Activated CD4-positive, alpha-beta memory T cell treated with anti-CD3 and anti-CD28 coated beads, Interleukin-2, amount 10 ng/mL, durations not matched to agents 7 days and 5 days (primary cell): ENCODE data around the gene CCSAP. TPM values are rescaled to one million over a fixed set of nuclear protein-coding genes. Genes with fewer than 3 reads are reported as not detected.

Source experiments
- CTCF ChIA-PET: fragments of 350-600 bp; sonication (Branson Sonifier 250); formaldehyde crosslinking; loops from one replicate; lab custom pipeline; 2021; ENCODE audit warnings: antibody characterized with exemption, inconsistent platforms; lab: Charles Lee
- POLR2A ChIA-PET: fragments of 350-600 bp; sonication (Branson Sonifier 250); formaldehyde crosslinking; loops from one replicate; lab custom pipeline; 2021; ENCODE audit warnings: antibody characterized with exemption; lab: Charles Lee
- DNase-seq: peaks from one replicate; pipeline ENCODE4 v3.0.0-alpha.2; 2020
- H3K27ac Mint-ChIP-seq: one replicate; pipeline ENCODE4 v1.8.0; 2021; ENCODE audit warnings: mild to moderate bottlenecking, mixed read lengths
- H3K27me3 Mint-ChIP-seq: one replicate; pipeline ENCODE4 v1.8.0; 2021; ENCODE audit warnings: mixed read lengths
- H3K36me3 Mint-ChIP-seq: one replicate; pipeline ENCODE4 v1.8.0; 2021; ENCODE audit warnings: low read depth, mixed read lengths
- H3K4me1 Mint-ChIP-seq: one replicate; pipeline ENCODE4 v1.8.0; 2021; ENCODE audit warnings: mixed read lengths
- H3K4me3 Mint-ChIP-seq: one replicate; pipeline ENCODE4 v1.8.0; 2021; ENCODE audit warnings: mild to moderate bottlenecking, mixed read lengths
- H3K9me3 Mint-ChIP-seq: one replicate; pipeline ENCODE4 v1.8.0; 2021; ENCODE audit warnings: mixed read lengths
- total RNA-seq, 2 experiments: library from RNA; stranded (reverse); gene quantifications; one replicate each; pipeline ENCODE4 v1.2.3, GENCODE V29; 2021

Gene CCSAP
- total RNA-seq, 2 experiments from 2014 or later = 13.1 to 13.4 TPM

DNA sequence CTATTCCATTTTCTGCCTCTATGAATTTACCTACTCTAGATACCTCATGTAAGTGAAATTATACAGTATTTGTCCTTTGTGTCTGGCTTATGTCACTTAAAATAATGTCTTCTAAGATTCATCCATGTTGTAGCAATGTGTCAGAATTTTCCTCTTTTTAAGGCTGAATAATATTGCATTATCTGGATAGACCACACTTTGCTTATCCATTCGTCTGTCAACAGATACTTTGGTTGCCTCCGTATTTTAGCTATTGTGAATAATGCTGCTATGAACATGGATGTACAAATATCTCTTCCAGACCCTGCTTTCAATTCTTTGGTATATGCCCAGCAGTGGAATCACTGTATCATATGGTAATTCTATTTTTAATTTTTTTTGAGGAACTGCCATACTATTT lies 10.1 kb upstream of the CCSAP start:
- peaks cover 3% of the 10 kb centered on the region for H3K9me3 Mint-ChIP-seq
- H3K27me3 Mint-ChIP-seq = peaks cover 62% of the 10 kb centered on the region
- H3K4me3 Mint-ChIP-seq = no peak overlapping the region
- no peaks in the 10 kb centered on the region for H3K36me3 Mint-ChIP-seq
- POLR2A ChIA-PET = no interaction called here
- no peak overlapping the region for H3K27ac Mint-ChIP-seq
- DNase-seq = no peak
- H3K4me1 Mint-ChIP-seq = no peaks in the 10 kb centered on the region
- CTCF ChIA-PET = no interaction called here

DNA sequence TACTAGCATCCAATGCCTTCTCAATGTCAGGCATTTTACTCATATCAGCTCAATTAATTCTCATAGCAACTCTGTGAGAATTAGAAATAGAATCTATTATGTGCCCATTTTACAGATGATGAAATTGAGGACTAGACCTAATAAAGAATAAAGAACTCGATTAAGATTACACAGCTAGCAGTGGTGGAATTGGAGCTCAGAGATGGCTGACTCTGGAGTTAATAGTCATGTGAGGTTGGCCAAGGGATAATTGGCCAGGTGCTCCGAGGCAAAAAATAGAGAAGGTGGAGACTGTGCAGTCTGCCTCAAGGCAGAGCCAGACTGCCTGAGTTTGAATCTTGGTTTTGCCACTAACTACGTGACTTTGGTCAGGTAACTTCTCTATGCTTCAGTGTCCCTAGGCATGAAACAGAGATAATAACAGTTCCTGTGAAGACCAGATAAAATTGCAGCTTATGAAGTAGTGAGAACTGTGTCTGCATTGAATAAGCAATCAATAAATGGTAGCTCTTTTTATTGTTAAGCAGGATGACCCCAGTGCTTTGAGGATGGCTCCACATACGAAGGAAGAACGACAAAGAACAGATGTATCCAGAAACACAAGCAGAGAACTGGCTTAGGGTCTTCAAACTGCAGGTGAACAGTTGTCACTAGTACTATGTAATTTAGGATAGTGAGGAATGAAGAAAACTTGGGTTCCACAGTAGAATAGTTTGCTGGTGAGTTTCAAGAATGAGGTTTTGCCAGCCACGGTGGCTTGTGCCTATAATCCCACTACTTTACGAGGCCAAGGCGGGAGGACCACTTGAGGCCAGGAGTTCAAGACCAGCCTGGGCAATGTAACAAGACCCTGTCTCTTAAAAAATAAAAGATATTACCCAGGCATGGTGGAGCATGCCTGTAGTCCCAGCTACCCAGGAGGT lies 6.9 kb upstream of the CCSAP start:
- POLR2A ChIA-PET = no interaction called here
- H3K27ac Mint-ChIP-seq = no peak overlapping the region
- peaks cover 1% of the 10 kb centered on the region for H3K4me1 Mint-ChIP-seq
- CTCF ChIA-PET = no interaction called here
- no peak for DNase-seq
- H3K9me3 Mint-ChIP-seq = peaks cover 5% of the 10 kb centered on the region
- no peak overlapping the region for H3K4me3 Mint-ChIP-seq
- H3K27me3 Mint-ChIP-seq = peaks cover 53% of the 10 kb centered on the region
- peaks cover 3% of the 10 kb centered on the region for H3K36me3 Mint-ChIP-seq

DNA sequence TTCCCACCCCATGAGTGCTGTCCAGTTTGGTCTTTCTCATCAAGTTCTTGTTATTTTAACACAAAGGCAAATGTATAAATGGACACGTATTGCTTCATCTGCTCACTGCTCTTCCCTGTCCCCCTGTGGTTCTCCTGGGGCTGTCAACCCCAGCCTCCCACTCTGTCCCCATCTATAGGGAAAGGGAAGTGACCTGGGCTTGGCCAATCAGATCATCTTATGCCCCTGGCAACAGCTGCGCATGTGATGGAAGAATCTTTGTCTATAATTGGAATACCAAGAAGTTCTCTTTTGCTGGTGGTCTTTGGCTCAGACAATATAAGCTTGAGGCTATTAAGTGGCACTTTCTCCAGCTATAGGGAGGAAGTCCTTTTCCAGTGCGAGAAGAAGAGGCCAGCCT lies 4.7 kb upstream of the CCSAP start:
- ChIA-PET CTCF (interaction anchor here (0.9 kb wide), 1 partner anchor 29 kb away, joined by 3 read pairs; no protein-coding TSS in a partner anchor), POLR2A (no interaction called here)
- peaks cover 2% of the 10 kb centered on the region for H3K9me3 Mint-ChIP-seq
- H3K4me1 Mint-ChIP-seq = peaks cover 10% of the 10 kb centered on the region
- H3K27ac Mint-ChIP-seq = no peak overlapping the region
- no peak for DNase-seq
- H3K4me3 Mint-ChIP-seq = no peak overlapping the region
- H3K36me3 Mint-ChIP-seq = peaks cover 3% of the 10 kb centered on the region
- H3K27me3 Mint-ChIP-seq = peaks cover 44% of the 10 kb centered on the region

DNA sequence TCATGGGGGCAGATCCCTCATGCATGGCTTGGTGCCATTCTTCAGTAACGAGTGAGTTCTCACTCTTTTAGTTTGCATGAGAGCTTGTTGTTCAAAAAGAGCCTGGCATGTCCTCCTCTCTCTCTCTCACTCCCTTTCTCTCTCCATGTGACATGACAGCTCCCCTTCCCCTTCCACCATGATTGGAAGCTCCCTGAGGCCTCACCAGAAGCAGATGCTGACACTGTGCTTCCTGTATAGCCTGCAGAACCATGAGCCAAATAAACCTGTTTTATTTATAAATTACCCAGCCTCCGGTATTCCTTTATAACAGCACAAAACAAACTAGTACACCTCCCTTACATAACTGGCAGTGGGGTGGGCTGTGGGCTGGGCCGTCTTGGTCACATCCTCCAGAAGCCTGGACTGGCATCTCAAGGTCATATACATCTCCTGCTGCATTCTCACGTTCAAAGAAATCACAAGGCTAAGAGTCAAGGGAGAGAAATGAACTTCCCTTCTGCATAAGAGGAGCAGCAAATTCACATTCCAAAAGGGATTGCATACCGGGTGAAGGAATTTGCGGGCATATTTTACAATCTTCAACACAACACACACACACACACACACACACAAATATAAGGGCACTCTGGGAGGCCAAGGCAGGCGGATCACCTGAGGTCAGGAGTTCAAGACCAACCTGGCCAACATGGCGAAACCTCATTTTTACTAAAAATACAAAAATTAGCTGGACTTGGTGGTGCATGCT lies 2.3 kb upstream of the CCSAP start:
- H3K36me3 Mint-ChIP-seq = peaks cover 5% of the 10 kb centered on the region
- H3K27ac Mint-ChIP-seq = no peak overlapping the region
- peaks cover 2% of the 10 kb centered on the region for H3K9me3 Mint-ChIP-seq
- ChIA-PET POLR2A (no interaction called here), CTCF (no interaction called here)
- H3K4me1 Mint-ChIP-seq = peaks cover 24% of the 10 kb centered on the region
- no peak overlapping the region for H3K4me3 Mint-ChIP-seq
- DNase-seq = no peak
- H3K27me3 Mint-ChIP-seq = peaks cover 33% of the 10 kb centered on the region

DNA sequence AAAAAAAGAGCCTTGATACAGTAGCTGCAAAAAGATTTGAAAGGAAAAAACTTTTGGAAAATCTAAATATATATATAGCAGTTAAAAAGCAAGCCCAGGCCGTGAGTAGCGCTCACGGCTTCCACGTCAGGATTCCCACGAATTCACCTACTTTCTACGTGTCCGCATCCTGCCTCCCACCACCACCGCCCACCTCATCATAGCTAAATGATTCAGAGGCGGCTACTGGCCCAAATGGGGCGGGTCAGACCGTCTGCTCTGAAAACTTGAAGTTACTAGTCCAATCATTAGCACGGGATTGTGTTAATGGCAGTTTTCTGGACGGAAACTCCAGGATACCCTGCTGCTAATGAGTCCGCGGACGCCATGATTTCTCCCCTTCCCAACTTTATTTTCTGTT lies 1.3 kb upstream of the CCSAP start:
- H3K9me3 Mint-ChIP-seq = peaks cover 2% of the 10 kb centered on the region
- peaks cover 5% of the 10 kb centered on the region for H3K36me3 Mint-ChIP-seq
- H3K27ac Mint-ChIP-seq = no peak overlapping the region
- DNase-seq = no peak
- peaks cover 34% of the 10 kb centered on the region for H3K4me1 Mint-ChIP-seq
- POLR2A ChIA-PET = interaction anchor here (2.9 kb wide), 1 partner anchor 73 kb away, joined by 12 read pairs; the partner anchor contains the start of gene RAB4A
- peak overlapping the region; percentile 83 for H3K4me3 Mint-ChIP-seq
- H3K27me3 Mint-ChIP-seq = peaks cover 28% of the 10 kb centered on the region
- CTCF ChIA-PET = interaction anchor here (1.5 kb wide), 1 partner anchor 138 kb away, joined by 4 read pairs; no protein-coding TSS in a partner anchor

DNA sequence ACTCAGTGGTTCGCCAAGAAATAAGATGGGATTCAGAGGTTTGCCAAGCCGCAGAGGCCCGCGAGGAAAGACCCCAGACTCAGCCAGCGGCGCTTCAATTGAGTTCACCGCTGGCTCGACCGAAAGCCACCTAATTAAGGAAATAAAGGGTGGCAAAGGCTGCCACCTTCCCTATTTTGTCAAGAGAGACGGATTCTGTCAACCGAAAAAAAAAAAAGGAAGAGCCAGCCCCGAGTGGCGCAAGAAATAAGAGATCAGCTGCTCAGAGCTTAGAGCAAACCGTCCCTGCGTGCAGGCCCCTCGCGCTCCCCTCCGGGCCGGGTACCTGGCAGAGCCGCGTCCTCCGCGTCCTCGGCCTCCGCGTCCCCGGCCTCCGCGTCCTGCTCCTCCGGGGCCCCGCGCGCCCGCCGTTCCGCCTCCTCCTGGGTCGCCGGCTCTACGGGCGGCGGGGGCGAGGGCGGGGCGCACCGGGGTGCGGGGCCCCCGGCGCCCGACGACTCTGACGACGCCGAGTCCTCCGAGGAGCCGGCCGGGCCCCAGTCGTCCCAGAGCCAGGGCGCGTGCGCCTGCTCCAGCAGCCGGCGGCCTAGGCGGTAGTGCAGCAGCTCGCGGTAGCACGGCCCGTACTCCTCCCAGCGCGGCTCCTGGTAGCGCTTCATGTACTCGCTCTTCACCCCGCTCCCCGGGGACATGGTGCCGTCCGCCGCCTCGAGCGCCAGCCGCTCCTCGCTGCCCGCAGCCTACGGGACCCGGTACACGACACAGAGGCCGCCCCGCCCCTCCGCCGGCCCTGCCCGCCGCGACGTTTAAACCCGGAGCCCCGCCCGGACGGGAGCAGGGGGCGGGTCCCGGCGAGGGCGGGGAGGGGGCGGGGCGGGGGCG lies 832 bp downstream of the CCSAP start:
- ChIA-PET CTCF (interaction anchor here (0.9 to 2.2 kb wide), 5 partner anchors 68 to 650 kb away, joined by 3 to 7 read pairs (median 3); partner anchors contain the start of gene RAB4A), POLR2A (interaction anchor here (0.8 to 3.2 kb wide), 11 partner anchors 8 to 217 kb away, joined by 3 to 14 read pairs (median 5); partner anchors contain the start of genes ABCB10, NUP133 and RAB4A)
- peak; percentile 84 for DNase-seq
- Mint-ChIP-seq H3K9me3 (peaks cover 2% of the 10 kb centered on the region), H3K36me3 (peaks cover 9% of the 10 kb centered on the region), H3K27ac (peak overlapping the region; percentile 80), H3K4me3 (peak overlapping the region; percentile 83), H3K4me1 (peaks cover 53% of the 10 kb centered on the region), H3K27me3 (peaks cover 17% of the 10 kb centered on the region)

DNA sequence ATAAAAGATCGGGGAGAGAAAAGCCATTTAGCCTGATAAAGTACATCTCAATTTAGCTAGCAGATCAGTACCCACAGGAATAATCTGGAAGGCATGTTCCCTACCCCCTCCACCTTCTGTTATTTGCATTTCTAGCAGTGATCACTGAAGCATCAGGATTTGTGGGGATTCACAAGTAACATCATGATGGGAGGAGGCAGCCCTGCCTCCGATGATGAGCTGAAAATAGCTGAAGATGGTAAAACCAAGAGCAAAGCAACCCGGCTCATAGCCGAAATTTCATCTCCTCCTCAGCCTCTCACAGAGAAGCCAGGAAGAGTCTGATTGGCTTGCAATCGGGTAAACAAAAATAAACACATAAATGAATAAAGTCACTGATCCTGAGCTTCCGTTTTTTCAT lies 2.4 kb downstream of the CCSAP start:
- ChIA-PET CTCF (interaction anchor here (0.6 to 2.2 kb wide), 4 partner anchors 69 to 141 kb away, joined by 3 to 7 read pairs (median 3); no protein-coding TSS in a partner anchor), POLR2A (interaction anchor here (1.2 to 3.2 kb wide), 2 partner anchors 15 to 19 kb away, joined by 3 to 14 read pairs; no protein-coding TSS in a partner anchor)
- peak overlapping the region; percentile 28 for H3K27ac Mint-ChIP-seq

DNA sequence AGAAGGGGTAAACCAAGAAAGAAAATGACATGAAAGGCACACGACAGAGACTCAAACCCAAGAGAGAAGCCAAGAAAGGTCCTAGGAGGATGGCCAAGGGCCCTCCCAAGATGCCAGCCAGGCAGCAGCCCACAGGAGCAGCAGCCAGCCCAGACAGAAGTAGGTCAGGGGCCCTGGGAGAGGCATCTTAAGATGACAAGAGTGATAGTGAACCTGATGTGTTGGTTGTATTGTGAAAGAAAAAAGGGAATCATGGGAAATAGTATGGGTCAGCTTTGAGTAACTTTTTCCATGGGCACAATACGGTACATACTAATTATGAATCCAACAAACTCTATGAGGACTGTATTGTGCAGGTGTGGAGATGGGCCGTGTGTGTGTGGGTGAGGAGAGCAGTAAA lies 3.3 kb downstream of the CCSAP start:
- Mint-ChIP-seq H3K27ac (peak overlapping the region; percentile 46), H3K36me3 (peaks cover 16% of the 10 kb centered on the region), H3K4me1 (peaks cover 55% of the 10 kb centered on the region), H3K27me3 (peaks cover 4% of the 10 kb centered on the region), H3K9me3 (peaks cover 3% of the 10 kb centered on the region), H3K4me3 (peak overlapping the region; percentile 83)
- no peak for DNase-seq
- CTCF ChIA-PET = interaction anchor here (1.1 kb wide), 1 partner anchor 142 kb away, joined by 3 read pairs; no protein-coding TSS in a partner anchor
- POLR2A ChIA-PET = interaction anchor here (0.7 to 1.3 kb wide), 4 partner anchors 9 to 68 kb away, joined by 3 to 5 read pairs (median 4); partner anchors contain the start of gene RAB4A

More for the DNA sequence above, 2.4 kb downstream of the CCSAP start:
- no peak for DNase-seq
- peaks cover 11% of the 10 kb centered on the region for H3K27me3 Mint-ChIP-seq
- H3K36me3 Mint-ChIP-seq = peaks cover 11% of the 10 kb centered on the region
- peaks cover 57% of the 10 kb centered on the region for H3K4me1 Mint-ChIP-seq
- peak overlapping the region; percentile 83 for H3K4me3 Mint-ChIP-seq
- H3K9me3 Mint-ChIP-seq = peaks cover 2% of the 10 kb centered on the region

DNA sequence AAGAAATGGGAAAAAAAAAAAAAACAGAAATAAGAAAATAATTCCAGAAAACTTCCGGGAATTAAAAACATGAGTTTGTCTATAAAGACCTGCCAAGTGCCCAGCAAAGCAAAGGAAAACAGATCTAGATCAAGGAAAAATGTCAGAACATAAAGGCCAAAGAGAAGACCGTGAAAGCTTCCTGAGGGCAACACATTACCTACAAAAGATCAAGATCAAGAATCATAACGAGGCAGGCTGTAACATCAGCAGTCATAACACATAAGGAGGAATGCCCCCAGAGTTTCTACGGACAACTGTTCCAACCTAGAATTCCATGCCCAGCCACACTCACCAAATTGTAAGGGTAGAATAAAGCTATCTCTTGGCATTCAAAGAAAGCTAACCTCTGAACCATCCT lies 3.8 kb downstream of the CCSAP start:
- Mint-ChIP-seq H3K4me3 (peak overlapping the region; percentile 83), H3K4me1 (peaks cover 52% of the 10 kb centered on the region)

DNA sequence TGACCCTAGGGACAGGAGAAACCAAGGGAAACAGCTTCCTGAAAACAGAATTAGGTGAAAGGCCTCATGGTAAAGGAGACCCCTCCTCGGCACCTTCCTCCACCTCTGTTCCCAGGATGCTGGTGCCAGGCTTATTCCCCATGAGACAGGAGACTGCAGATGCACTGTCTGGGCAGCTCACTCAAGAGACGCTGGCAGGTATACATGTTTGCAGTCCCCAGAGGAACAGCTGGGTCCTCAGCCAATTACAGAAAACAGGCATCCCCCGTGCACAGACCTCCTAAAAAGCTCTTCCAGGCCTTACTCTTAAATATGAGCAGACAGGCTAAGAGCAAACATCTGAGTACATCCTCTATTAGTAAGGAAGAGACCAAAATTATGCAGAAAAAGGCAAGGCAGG lies 6.5 kb downstream of the CCSAP start:
- ChIA-PET POLR2A (interaction anchor here (0.8 kb wide), 1 partner anchor 11 kb away, joined by 3 read pairs; no protein-coding TSS in a partner anchor), CTCF (interaction anchor here (1.2 kb wide), 1 partner anchor 16 kb away, joined by 3 read pairs; no protein-coding TSS in a partner anchor)
- H3K27me3 Mint-ChIP-seq = no peaks in the 10 kb centered on the region
- peaks cover 23% of the 10 kb centered on the region for H3K36me3 Mint-ChIP-seq
- no peak overlapping the region for H3K4me3 Mint-ChIP-seq
- H3K27ac Mint-ChIP-seq = no peak overlapping the region
- peaks cover 6% of the 10 kb centered on the region for H3K9me3 Mint-ChIP-seq
- no peak for DNase-seq
- peaks cover 42% of the 10 kb centered on the region for H3K4me1 Mint-ChIP-seq

More for the DNA sequence above, 3.8 kb downstream of the CCSAP start:
- CTCF ChIA-PET = interaction anchor here (0.9 kb wide), 1 partner anchor 63 kb away, joined by 4 read pairs; no protein-coding TSS in a partner anchor
- DNase-seq = no peak
- Mint-ChIP-seq H3K27ac (peak overlapping the region; percentile 46), H3K36me3 (peaks cover 20% of the 10 kb centered on the region), H3K27me3 (peaks cover 2% of the 10 kb centered on the region), H3K9me3 (peaks cover 6% of the 10 kb centered on the region)
- POLR2A ChIA-PET = interaction anchor here (0.7 to 1.3 kb wide), 6 partner anchors 8 to 84 kb away, joined by 3 to 5 read pairs (median 3); partner anchors contain the start of gene RAB4A

DNA sequence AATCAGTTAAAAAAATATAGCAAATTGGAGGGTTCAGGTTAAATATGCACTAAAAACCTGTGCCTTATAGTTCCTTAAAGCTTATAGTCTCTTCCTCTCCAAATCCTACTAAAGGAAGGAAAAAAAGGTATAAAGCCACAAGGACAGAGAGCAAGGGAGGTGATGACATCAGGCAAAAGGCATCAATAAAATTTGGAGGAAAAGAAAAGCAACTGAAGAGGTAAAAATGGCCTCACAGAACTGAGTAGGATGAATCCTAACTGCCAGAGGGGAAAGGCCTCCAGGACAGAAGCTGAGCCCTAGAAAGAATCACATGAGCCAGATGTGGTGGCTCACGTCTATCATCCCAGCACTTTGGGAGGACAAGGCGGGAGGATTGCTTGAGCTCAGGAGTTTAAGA lies 8.1 kb downstream of the CCSAP start:
- peaks cover 6% of the 10 kb centered on the region for H3K9me3 Mint-ChIP-seq
- peaks cover 29% of the 10 kb centered on the region for H3K4me1 Mint-ChIP-seq
- no peaks in the 10 kb centered on the region for H3K27me3 Mint-ChIP-seq
- H3K36me3 Mint-ChIP-seq = peaks cover 24% of the 10 kb centered on the region
- H3K27ac Mint-ChIP-seq = no peak overlapping the region
- CTCF ChIA-PET = interaction anchor here (0.6 kb wide), 1 partner anchor 780 kb away, joined by 3 read pairs; no protein-coding TSS in a partner anchor
- no peak overlapping the region for H3K4me3 Mint-ChIP-seq
- POLR2A ChIA-PET = interaction anchor here (1.0 kb wide), 1 partner anchor 174 kb away, joined by 3 read pairs; the partner anchor contains the start of gene NUP133
- no peak for DNase-seq
